ENCODE data around the gene FUT8.

FUT8 gene

GRCh38 chr14:65776193-65776852, 363.8 kb downstream of the FUT8 start:
- DNase-seq (ENCODE audit: low spot score), result no peak

- DNase-seq (ENCODE audit: low spot score), result no peak
Observed at GRCh38 chr14:65780566-65780965, 368.0 kb downstream of the FUT8 start.

- DNase-seq (ENCODE audit: low spot score), result no peak
Observed at GRCh38 chr14:65783101-65783500, 370.6 kb downstream of the FUT8 start.

GRCh38 chr14:65783576-65783975, 371.0 kb downstream of the FUT8 start:
- DNase-seq (ENCODE audit: low spot score), result no peak

- no peak for DNase-seq (ENCODE audit: low spot score)
Observed at GRCh38 chr14:65784574-65784973, 372.0 kb downstream of the FUT8 start.

DNA sequence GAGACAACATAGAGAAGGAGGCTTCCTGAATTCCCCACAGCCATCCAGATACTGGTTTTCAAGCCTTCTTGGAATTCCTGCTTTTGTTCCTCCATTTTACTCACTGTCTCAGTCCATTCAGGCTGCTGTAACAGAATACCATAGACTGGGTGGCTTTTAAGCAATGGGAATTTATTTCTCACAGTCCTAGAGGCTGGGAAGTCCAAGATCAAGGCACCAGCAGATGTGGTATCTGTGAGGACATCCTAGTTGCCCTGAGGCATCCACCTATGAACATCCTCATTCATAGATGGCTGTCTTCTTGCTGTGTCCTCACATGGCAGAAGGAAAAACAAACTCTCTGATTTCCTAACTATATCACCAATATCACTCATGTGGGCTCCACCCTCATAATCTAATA, 374.9 kb downstream of the FUT8 start:
- DNase-seq (ENCODE audit: low spot score), result no peak

DNA sequence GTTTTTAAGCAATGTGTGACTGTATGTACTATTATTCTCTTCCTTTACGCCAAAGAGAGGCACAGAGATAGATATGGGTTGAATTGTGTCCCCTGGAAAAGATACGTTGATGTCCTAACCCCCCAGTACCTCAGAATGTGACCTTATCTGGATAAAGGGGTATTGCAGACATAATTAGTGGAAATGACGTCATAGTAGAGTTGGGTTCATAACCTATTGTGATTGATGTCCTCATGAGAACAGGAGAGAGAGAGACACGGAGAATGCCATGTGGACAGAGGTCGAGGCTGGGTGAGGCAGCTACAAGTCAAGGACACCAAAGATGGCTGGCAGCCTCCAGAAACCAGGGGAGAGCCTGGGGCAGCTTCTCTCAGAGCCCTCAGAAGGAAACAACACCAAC, 376.3 kb downstream of the FUT8 start:
- no peak for DNase-seq (ENCODE audit: low spot score)

- no peak for DNase-seq (ENCODE audit: low spot score)
Observed at GRCh38 chr14:65789363-65789762, 376.8 kb downstream of the FUT8 start.

DNA sequence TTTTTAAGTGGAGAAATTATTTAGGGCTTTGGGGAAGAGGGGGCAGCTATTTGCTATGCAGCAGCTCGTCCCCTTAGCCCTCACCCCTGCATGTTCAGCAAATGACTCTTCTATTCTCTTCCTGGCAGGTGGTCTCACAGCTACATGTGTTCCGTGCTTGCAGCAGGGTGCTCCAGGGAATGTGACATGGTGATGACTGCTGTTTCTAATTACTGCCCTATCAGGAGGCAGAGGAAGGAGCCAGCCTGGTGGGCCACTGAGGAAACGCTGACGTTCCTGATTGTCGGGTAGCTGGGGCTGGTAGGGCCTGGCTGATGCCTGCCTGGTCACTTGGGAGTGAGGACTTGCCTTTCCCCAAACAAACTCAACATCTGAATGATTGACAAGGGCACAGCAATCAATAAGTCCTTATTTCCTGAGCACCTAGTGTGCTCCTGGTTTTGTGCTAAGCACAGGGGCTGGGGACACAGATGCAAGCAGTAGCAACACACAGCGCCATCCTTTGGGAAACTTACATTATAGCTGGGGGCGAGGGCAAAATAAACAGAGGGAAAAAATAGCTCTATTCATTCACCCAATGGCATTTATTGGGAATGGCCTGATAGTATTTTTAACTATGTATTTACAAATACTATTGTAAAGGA, 377.8 kb downstream of the FUT8 start:
- no peak for DNase-seq (ENCODE audit: low spot score)

DNA sequence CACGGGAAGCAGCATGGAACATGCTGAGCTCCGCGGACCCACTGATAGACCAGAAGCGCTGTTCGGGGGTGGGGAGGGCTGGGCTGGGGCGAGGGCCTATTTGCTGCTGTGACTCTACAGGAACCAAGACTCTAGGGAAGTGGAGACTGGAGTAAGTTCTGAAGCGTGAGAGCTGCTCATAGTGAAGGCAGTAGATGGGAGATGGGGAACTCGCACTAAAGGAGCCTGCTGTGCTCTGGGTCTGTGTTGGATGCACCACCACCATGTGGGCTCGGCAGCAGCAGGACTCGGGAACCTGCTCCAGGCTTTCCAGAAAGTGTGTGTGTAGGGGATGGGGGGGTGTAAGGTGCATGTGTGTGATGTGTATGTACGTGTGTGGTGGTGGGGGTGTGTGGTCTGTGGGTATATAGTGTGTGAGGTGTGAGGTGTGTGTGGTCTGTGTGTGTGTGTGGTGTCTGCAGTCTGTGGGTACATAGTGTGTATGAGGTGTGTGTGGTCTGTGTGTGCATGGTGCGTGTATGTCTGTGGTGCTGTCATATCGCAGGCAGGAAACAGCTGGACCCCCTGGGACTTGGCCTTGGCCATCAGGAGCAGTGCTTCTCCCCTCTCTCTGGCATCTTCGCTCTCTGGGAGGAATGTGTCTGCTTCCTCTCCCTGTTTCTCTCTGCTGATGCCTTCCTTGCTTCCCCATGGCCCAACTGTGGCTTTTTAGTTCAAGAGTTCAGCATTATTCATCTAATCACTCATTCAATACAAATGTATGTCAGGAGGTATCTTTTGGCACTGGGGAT, 378.9 kb downstream of the FUT8 start:
- DNase-seq (ENCODE audit: low spot score), result no peak

DNA sequence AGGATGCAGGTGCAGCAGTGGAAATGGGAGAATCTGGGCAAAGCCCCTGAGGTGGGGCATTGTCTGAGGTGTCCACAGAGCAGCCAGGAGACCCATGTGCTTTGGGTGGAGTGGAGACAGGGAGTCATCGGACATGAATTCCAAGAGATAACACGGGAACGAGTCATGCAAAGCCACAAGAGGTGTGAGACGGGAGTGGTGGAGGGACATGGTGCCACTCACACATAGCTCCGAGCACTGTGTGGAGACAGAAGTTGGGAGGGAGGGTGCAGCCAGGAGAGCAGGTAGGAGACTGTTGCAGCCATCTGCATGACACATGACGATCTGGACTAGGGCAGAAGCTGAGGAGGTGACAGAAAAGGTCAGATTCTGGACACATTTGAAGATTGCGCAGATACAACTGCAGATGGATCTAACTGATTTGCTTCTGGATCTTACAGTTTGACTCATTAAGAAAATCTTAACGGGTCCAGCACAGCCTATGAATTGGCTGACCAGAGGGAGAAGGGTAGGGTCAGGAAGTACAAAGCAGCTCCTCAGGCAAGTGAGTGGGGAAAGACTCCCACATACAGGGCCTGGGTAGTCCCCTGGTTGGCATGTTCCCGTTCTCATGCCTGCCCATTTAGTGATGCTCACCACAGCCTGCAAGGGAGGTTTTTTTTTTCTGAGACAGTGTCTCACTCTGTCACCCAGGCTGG, 379.8 kb downstream of the FUT8 start:
- no peak for DNase-seq (ENCODE audit: low spot score)
